ENCODE measurements around the gene SP2.

DNA sequence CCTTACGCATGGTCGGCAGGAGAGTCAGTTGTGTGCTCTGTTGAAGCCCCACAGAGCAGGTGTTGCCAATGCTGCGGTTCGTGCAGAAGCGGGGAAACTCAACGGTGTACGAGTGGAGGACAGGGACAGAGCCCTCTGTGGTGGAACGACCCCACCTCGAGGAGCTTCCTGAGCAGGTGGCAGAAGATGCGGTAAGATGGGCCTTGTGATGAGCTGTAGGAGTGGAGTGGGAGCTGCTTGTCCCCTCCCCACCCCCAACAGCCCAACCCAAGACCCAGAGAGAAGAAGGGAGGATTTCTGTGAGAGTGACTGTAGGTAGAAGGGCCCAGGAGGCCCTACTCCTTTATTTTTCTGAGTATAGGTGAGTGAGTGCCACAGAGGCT, 79.8 kb downstream of the SP2 start:
- TF ChIP-seq SIN3A (IDR thresholded peaks at IDR 0.05; ENCODE audit: low read depth) (no peak), EZH2 (IDR thresholded peaks at IDR 0.05) (no peak), POLR2A (IDR thresholded peaks at IDR 0.05; ENCODE audit: borderline replicate concordance, extremely low read depth, insufficient read depth, insufficient read length) (no peak), YY1 (IDR thresholded peaks at IDR 0.05; ENCODE audit: extremely low read depth, insufficient replicate concordance, low read depth, low read length) (no peak), SRF (IDR thresholded peaks at IDR 0.05; ENCODE audit: low read depth) (no peak), FOSL1 (IDR thresholded peaks at IDR 0.05; ENCODE audit: low read depth) (no peak), RAD21 (IDR thresholded peaks at IDR 0.05; ENCODE audit: low read depth) (no peak), EZH2phosphoT487 (IDR thresholded peaks at IDR 0.05; ENCODE audit: borderline replicate concordance) (no peak)
- TF ChIP-seq, protein P1, sequence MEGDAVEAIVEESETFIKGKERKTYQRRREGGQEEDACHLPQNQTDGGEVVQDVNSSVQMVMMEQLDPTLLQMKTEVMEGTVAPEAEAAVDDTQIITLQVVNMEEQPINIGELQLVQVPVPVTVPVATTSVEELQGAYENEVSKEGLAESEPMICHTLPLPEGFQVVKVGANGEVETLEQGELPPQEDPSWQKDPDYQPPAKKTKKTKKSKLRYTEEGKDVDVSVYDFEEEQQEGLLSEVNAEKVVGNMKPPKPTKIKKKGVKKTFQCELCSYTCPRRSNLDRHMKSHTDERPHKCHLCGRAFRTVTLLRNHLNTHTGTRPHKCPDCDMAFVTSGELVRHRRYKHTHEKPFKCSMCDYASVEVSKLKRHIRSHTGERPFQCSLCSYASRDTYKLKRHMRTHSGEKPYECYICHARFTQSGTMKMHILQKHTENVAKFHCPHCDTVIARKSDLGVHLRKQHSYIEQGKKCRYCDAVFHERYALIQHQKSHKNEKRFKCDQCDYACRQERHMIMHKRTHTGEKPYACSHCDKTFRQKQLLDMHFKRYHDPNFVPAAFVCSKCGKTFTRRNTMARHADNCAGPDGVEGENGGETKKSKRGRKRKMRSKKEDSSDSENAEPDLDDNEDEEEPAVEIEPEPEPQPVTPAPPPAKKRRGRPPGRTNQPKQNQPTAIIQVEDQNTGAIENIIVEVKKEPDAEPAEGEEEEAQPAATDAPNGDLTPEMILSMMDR (IDR thresholded peaks at IDR 0.05 in 2 of 3, conservative IDR thresholded peaks at IDR 0.05 in 1 of 3; ENCODE audit: borderline replicate concordance in 1 of 3, insufficient read depth in 1 of 3, low read depth in 2 of 3, low read length in 2 of 3): no peak
- TF ChIP-seq, protein P2, sequence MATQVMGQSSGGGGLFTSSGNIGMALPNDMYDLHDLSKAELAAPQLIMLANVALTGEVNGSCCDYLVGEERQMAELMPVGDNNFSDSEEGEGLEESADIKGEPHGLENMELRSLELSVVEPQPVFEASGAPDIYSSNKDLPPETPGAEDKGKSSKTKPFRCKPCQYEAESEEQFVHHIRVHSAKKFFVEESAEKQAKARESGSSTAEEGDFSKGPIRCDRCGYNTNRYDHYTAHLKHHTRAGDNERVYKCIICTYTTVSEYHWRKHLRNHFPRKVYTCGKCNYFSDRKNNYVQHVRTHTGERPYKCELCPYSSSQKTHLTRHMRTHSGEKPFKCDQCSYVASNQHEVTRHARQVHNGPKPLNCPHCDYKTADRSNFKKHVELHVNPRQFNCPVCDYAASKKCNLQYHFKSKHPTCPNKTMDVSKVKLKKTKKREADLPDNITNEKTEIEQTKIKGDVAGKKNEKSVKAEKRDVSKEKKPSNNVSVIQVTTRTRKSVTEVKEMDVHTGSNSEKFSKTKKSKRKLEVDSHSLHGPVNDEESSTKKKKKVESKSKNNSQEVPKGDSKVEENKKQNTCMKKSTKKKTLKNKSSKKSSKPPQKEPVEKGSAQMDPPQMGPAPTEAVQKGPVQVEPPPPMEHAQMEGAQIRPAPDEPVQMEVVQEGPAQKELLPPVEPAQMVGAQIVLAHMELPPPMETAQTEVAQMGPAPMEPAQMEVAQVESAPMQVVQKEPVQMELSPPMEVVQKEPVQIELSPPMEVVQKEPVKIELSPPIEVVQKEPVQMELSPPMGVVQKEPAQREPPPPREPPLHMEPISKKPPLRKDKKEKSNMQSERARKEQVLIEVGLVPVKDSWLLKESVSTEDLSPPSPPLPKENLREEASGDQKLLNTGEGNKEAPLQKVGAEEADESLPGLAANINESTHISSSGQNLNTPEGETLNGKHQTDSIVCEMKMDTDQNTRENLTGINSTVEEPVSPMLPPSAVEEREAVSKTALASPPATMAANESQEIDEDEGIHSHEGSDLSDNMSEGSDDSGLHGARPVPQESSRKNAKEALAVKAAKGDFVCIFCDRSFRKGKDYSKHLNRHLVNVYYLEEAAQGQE (IDR thresholded peaks at IDR 0.05; ENCODE audit: low read depth): no peak
- TF ChIP-seq, protein P3, sequence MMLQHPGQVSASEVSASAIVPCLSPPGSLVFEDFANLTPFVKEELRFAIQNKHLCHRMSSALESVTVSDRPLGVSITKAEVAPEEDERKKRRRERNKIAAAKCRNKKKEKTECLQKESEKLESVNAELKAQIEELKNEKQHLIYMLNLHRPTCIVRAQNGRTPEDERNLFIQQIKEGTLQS (IDR thresholded peaks at IDR 0.05): no peak
- TF ChIP-seq, protein P4, sequence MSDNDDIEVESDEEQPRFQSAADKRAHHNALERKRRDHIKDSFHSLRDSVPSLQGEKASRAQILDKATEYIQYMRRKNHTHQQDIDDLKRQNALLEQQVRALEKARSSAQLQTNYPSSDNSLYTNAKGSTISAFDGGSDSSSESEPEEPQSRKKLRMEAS (IDR thresholded peaks at IDR 0.05): no peak
